Measurements from ENCODE around the gene ELK1. TPM values are rescaled to one million over a fixed set of nuclear protein-coding genes. Genes with fewer than 3 reads are reported as not detected.
A peak's percentile ranks its signal among the peaks of the same experiment; 100 is the strongest.

ELK1 gene
- total RNA-seq, 6 experiments from 2014 or later, result 42.8 to 49.1 (median 45.7) TPM

GRCh38 chrX:47596256-47596655 lies 54.1 kb downstream of the ELK1 start:
- H3K4me1 Mint-ChIP-seq (ENCODE audit: low read depth), result peaks cover 11% of the 10 kb centered on the region
- no peaks in the 10 kb centered on the region for H3K36me3 Mint-ChIP-seq (ENCODE audit: low read depth)
- peak overlapping the region; percentile 72; the same call in 1 of the 2 replicates for H3K27ac Mint-ChIP-seq
- DNase-seq, result no peak
- H3K27me3 Mint-ChIP-seq (ENCODE audit: insufficient read depth), result peaks cover 15% of the 10 kb centered on the region
- H3K9me3 Mint-ChIP-seq, result no peaks in the 10 kb centered on the region
- no peak overlapping the region for H3K4me3 Mint-ChIP-seq
- TF ChIP-seq, protein P1, sequence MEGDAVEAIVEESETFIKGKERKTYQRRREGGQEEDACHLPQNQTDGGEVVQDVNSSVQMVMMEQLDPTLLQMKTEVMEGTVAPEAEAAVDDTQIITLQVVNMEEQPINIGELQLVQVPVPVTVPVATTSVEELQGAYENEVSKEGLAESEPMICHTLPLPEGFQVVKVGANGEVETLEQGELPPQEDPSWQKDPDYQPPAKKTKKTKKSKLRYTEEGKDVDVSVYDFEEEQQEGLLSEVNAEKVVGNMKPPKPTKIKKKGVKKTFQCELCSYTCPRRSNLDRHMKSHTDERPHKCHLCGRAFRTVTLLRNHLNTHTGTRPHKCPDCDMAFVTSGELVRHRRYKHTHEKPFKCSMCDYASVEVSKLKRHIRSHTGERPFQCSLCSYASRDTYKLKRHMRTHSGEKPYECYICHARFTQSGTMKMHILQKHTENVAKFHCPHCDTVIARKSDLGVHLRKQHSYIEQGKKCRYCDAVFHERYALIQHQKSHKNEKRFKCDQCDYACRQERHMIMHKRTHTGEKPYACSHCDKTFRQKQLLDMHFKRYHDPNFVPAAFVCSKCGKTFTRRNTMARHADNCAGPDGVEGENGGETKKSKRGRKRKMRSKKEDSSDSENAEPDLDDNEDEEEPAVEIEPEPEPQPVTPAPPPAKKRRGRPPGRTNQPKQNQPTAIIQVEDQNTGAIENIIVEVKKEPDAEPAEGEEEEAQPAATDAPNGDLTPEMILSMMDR (IDR thresholded peaks at IDR 0.05), result no peak

GRCh38 chrX:47595716-47596251 lies 54.6 kb downstream of the ELK1 start:
- peak; percentile 52 for DNase-seq
- TF ChIP-seq, protein P1 (IDR thresholded peaks at IDR 0.05), result no peak
- Mint-ChIP-seq H3K4me1 (ENCODE audit: low read depth) (peaks cover 11% of the 10 kb centered on the region), H3K27me3 (ENCODE audit: insufficient read depth) (peaks cover 15% of the 10 kb centered on the region), H3K27ac (peak overlapping the region; percentile 72; the same call in 1 of the 2 replicates), H3K36me3 (ENCODE audit: low read depth) (no peaks in the 10 kb centered on the region), H3K9me3 (no peaks in the 10 kb centered on the region), H3K4me3 (no peak overlapping the region)

DNA sequence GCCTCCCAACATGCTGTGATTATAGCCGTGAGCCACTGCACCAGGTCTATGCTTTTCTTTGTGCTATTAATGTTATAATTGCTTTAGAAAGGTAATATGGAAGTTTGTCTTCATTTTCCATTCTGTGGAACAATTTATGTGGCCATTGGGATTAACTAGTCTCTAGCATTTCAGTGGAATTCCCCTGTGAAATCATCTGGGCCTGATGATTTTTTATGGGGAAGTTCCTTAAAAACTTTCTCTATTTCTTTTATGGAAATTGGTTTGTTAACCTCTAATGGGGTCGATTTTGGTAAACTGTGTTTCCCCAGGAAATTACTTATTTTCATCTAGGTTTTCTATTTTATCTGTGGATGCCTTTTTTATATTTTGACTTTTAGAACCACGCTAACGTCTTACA lies 56.8 kb downstream of the ELK1 start:
- Mint-ChIP-seq H3K9me3 (no peaks in the 10 kb centered on the region), H3K27me3 (ENCODE audit: insufficient read depth) (peaks cover 11% of the 10 kb centered on the region), H3K4me1 (ENCODE audit: low read depth) (peaks cover 11% of the 10 kb centered on the region), H3K27ac (no peak overlapping the region), H3K36me3 (ENCODE audit: low read depth) (no peaks in the 10 kb centered on the region), H3K4me3 (no peak overlapping the region)
- DNase-seq, result no peak
- TF ChIP-seq, protein P1 (IDR thresholded peaks at IDR 0.05), result no peak

- no peak for DNase-seq
- TF ChIP-seq, protein P1 (IDR thresholded peaks at IDR 0.05), result no peak
- H3K9me3 Mint-ChIP-seq, result no peaks in the 10 kb centered on the region
- no peak overlapping the region for H3K27ac Mint-ChIP-seq
- H3K36me3 Mint-ChIP-seq (ENCODE audit: low read depth), result no peaks in the 10 kb centered on the region
- H3K4me3 Mint-ChIP-seq, result no peak overlapping the region
- peaks cover 3% of the 10 kb centered on the region for H3K27me3 Mint-ChIP-seq (ENCODE audit: insufficient read depth)
- peaks cover 5% of the 10 kb centered on the region for H3K4me1 Mint-ChIP-seq (ENCODE audit: low read depth)
These were observed 59.4 kb downstream of the ELK1 start for GRCh38 chrX:47590984-47591383.

DNA sequence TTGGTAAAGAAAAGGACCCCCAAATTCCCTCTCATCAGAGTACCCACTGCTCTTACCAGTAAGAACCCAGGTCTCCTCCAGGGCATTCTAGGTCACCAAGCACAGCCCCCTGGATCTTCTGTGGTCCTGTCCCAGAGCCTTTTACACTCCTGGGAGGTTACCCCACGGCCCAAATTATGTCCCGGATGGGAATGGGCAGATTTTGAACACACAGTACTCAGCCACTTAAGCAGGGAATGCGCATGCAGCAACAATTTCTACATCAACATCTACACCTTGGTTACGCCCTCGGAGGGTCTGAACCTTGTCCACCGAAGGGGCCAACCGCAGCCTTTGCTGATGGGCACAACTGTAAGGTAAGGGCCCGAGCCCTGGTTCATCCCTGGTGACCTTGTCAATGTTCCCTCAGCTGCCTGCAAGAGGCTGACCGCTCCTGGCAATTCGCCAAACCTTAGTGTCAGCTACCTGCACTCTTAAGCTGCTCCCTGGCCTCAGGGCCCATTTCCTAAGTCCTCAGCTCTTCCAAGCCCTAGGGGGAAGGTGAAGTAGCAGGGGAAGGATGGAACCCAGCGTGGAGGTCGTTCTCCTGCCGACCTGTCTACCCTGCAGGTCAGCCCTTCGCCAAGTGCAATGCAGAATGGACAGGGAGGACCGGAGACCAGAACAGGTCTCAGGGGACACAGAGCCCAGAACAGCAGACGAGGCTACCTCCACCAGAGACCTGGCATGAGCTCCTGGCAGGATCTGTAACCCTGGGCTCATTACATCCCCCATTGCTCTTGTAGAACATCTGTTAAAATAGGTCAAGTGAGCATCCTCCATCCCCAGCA lies 62.2 kb downstream of the ELK1 start:
- Mint-ChIP-seq H3K9me3 (no peaks in the 10 kb centered on the region), H3K36me3 (ENCODE audit: low read depth) (peaks cover 13% of the 10 kb centered on the region), H3K27ac (no peak overlapping the region), H3K4me1 (ENCODE audit: low read depth) (peaks cover 23% of the 10 kb centered on the region), H3K27me3 (ENCODE audit: insufficient read depth) (peaks cover 6% of the 10 kb centered on the region), H3K4me3 (no peak overlapping the region)
- DNase-seq, result no peak
- TF ChIP-seq, protein P1 (IDR thresholded peaks at IDR 0.05), result no peak
